B cell (primary cell): ENCODE measurements around the gene TMEM244. TPM values are rescaled to one million over a fixed set of nuclear protein-coding genes. Genes with fewer than 3 reads are reported as not detected.

Experiments used
- ATAC-seq: fragments of 200-7000 bp; cut with Tn5 transposase; one replicate; pipeline ENCODE4 v1.10.0; 2021; ENCODE audit warnings: low read depth, mild to moderate bottlenecking, moderate number of reproducible peaks, moderate library complexity
- CTCF ChIA-PET: fragments of 350-600 bp; sonication (Branson Sonifier 250); formaldehyde crosslinking; loops from one replicate; lab custom pipeline; 2021; ENCODE audit warnings: antibody characterized with exemption, inconsistent platforms; lab: Charles Lee
- POLR2A ChIA-PET: fragments of 350-600 bp; sonication (Branson Sonifier 250); formaldehyde crosslinking; loops from one replicate; lab custom pipeline; 2021; ENCODE audit warnings: antibody characterized with exemption; lab: Charles Lee
- DNase-seq: peaks from one replicate; pipeline ENCODE4 v3.0.0; 2013
- H2AFZ ChIP-seq: 2 replicates; pipeline ENCODE4 v1.6.1; 2012; ENCODE audit warnings: mild to moderate bottlenecking, low read depth, low read length; ENCODE audit not compliant: insufficient read depth, poor library complexity, severe bottlenecking
- H3K27ac ChIP-seq, 2 donors: 1 replicate in 1 of 2; 2 replicates in 1 of 2; pipeline ENCODE4 v1.5.1; 2012 to 2013; ENCODE audit warnings: low read length in 2 of 2, mild to moderate bottlenecking in 2 of 2, moderate library complexity in 1 of 2
- H3K27me3 ChIP-seq, 4 experiments: fragments of 200-600 bp in 1 of 4; sonication (generic) in 1 of 4; replicated peaks in 1 of 4; 1 replicate in 2 of 4; 2 replicates in 2 of 4; pipeline versions ENCODE4 v1.6.1 to v1.7.0; 2013 to 2016; ENCODE audit warnings: low read length in 3 of 4, mild to moderate bottlenecking in 2 of 4, mixed read lengths in 1 of 4, moderate library complexity in 1 of 4; ENCODE audit not compliant: insufficient read depth in 4 of 4, control insufficient read depth in 3 of 4; ENCODE audit errors: control extremely low read depth in 1 of 4
- H3K36me3 ChIP-seq, 2 experiments: replicated peaks in 1 of 2; 1 replicate in 1 of 2; 2 replicates in 1 of 2; pipeline versions ENCODE4 v1.6.1 to v1.7.1; 2013; ENCODE audit warnings: low read length in 1 of 2; ENCODE audit not compliant: insufficient read depth in 2 of 2, control insufficient read depth in 1 of 2; ENCODE audit errors: control extremely low read depth in 1 of 2, extremely low read depth in 1 of 2
- H3K4me1 ChIP-seq, 2 donors: fragments of 200-600 bp in 1 of 2; sonication (generic) in 1 of 2; 1 replicate in 1 of 2; 2 replicates in 1 of 2; pipeline versions ENCODE4 v1.5.1 to v1.6.1; 2013 to 2017; ENCODE audit warnings: low read length in 2 of 2; ENCODE audit not compliant: control insufficient read depth in 2 of 2, insufficient read depth in 2 of 2
- H3K4me2 ChIP-seq: replicated peaks from 2 replicates; pipeline ENCODE3; 2012; ENCODE audit warnings: mild to moderate bottlenecking, low read depth, low read length; ENCODE audit not compliant: poor library complexity, severe bottlenecking
- H3K4me3 ChIP-seq, 5 experiments: fragments of 200-600 bp in 1 of 5; sonication (generic) in 1 of 5; 1 replicate in 3 of 5; 2 replicates in 2 of 5; pipeline versions ENCODE4 v1.5.1 to v1.7.0; 2011 to 2016; ENCODE audit warnings: low read length in 4 of 5, mild to moderate bottlenecking in 4 of 5, low read depth in 2 of 5, control low read depth in 1 of 5, moderate library complexity in 1 of 5; ENCODE audit not compliant: insufficient read depth in 1 of 5; ENCODE audit errors: control extremely low read depth in 1 of 5, extremely low read depth in 1 of 5
- H3K79me2 ChIP-seq: fragments of 200-600 bp; sonication (generic); one replicate; pipeline ENCODE4 v1.6.0; 2016; ENCODE audit warnings: low read length; ENCODE audit not compliant: control insufficient read depth, insufficient read depth
- H3K9ac ChIP-seq: fragments of 200-600 bp; sonication (generic); 2 replicates; pipeline ENCODE4 v1.6.1; 2017; ENCODE audit warnings: mild to moderate bottlenecking, low read length, moderate library complexity
- H3K9me3 ChIP-seq, 3 donors: one replicate each; pipeline versions ENCODE4 v1.6.1 to v1.7.1; 2013; ENCODE audit warnings: low read length in 2 of 3; ENCODE audit not compliant: control insufficient read depth in 2 of 3, insufficient read depth in 1 of 3; ENCODE audit errors: control extremely low read depth in 1 of 3
- H4K20me1 ChIP-seq: 2 replicates; pipeline ENCODE4 v1.6.0; 2012; ENCODE audit warnings: mild to moderate bottlenecking, low read length; ENCODE audit not compliant: insufficient read depth, control insufficient read depth, poor library complexity, severe bottlenecking
- H3K27ac Mint-ChIP-seq: one replicate; pipeline ENCODE4 v1.8.0; 2021; ENCODE audit warnings: mixed read lengths
- H3K27me3 Mint-ChIP-seq: one replicate; pipeline ENCODE4 v1.8.0; 2021; ENCODE audit warnings: mixed read lengths
- H3K4me1 Mint-ChIP-seq: one replicate; pipeline ENCODE4 v1.8.0; 2021; ENCODE audit warnings: mixed read lengths
- H3K4me3 Mint-ChIP-seq: one replicate; pipeline ENCODE4 v1.8.0; 2021; ENCODE audit warnings: mixed read lengths
- H3K9me3 Mint-ChIP-seq: one replicate; pipeline ENCODE4 v1.8.0; 2022; ENCODE audit warnings: mixed read lengths; ENCODE audit not compliant: insufficient read depth
- EZH2 ChIP-seq: IDR thresholded peaks from 2 replicates; pipeline ENCODE4 v1.6.1; 2012; ENCODE audit warnings: borderline replicate concordance, low read depth, mild to moderate bottlenecking, moderate library complexity, low read length; ENCODE audit not compliant: insufficient read depth, poor library complexity, severe bottlenecking
- WGBS: methylation state at CpG from one replicate; pipeline ENCODE4 v1.1.5; 2013; ENCODE audit warnings: missing lambda C conversion rate; ENCODE audit not compliant: insufficient coverage; 5-methylcytosine and 5-hydroxymethylcytosine counted together
- intact Hi-C: fragments of 100-400 bp; cut with micrococcal nuclease; formaldehyde crosslinking; loops from one replicate; pipeline ENCODE4 v1.10.0; 2022
- polyA plus RNA-seq: library from polyadenylated mRNA; depleted of rRNA; stranded (reverse); fragments of >200 nt; gene quantifications from 2 replicates; pipeline ENCODE4 v1.2.3, GENCODE V29; 2012
- total RNA-seq, 2 donors: library from RNA; stranded (reverse); fragments of 120-200 nt in 1 of 2; gene quantifications; 1 replicate in 1 of 2; 2 replicates in 1 of 2; pipeline versions ENCODE4 v1.2.3 to v1.2.4, GENCODE V29; 2013 to 2022
- TF ChIP-seq, protein P1 (sequence below): fragments of 200-600 bp; IDR thresholded peaks from one replicate; pipeline ENCODE4 v1.8.0; 2022; ENCODE audit warnings: antibody characterized with exemption, mild to moderate bottlenecking

Gene TMEM244
- total and polyA plus RNA-seq, 2 donors (not counting 1 experiment from before 2014, with no cell fraction given): not detected

DNA sequence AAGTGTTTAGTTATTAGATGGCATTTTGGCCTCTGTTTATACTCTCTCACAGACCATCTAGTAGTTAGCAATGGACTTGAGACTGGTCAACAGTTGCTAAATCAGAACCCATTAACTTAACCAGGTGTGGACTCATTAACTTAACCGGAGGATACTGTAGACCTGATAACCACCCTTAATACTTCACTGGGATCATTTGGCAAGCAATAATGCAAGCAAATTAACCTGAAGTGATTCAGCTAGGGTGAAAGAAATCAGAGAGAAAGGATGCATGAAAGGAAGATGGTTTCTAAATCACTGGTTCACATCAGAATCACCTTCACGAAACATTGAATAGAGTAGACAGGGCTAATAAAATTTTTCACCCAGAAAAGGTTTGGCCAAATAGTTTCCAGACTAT lies 73.3 kb downstream of the TMEM244 start:
- TF ChIP-seq, protein P1, sequence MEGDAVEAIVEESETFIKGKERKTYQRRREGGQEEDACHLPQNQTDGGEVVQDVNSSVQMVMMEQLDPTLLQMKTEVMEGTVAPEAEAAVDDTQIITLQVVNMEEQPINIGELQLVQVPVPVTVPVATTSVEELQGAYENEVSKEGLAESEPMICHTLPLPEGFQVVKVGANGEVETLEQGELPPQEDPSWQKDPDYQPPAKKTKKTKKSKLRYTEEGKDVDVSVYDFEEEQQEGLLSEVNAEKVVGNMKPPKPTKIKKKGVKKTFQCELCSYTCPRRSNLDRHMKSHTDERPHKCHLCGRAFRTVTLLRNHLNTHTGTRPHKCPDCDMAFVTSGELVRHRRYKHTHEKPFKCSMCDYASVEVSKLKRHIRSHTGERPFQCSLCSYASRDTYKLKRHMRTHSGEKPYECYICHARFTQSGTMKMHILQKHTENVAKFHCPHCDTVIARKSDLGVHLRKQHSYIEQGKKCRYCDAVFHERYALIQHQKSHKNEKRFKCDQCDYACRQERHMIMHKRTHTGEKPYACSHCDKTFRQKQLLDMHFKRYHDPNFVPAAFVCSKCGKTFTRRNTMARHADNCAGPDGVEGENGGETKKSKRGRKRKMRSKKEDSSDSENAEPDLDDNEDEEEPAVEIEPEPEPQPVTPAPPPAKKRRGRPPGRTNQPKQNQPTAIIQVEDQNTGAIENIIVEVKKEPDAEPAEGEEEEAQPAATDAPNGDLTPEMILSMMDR: no peak
- TF ChIP-seq EZH2: no peak
- ATAC-seq (no peak), DNase-seq (no peak)
- Histone ChIP-seq H3K4me2 (no peak overlapping the region), H3K9me3 (no peaks in the 10 kb centered on the region), H3K4me3 (no peak overlapping the region), H3K27me3 (peaks cover 0 to 4% (median 0%) of the 10 kb centered on the region in 4 experiments), H3K4me1 (no peaks in the 10 kb centered on the region), H4K20me1 (no peaks in the 10 kb centered on the region), H3K79me2 (no peaks in the 10 kb centered on the region), H2AFZ (no peak overlapping the region), H3K9ac (no peak overlapping the region), H3K36me3 (no peaks in the 10 kb centered on the region), H3K27ac (no peak overlapping the region)
- no peak overlapping the region for H3K27ac Mint-ChIP-seq
- POLR2A ChIA-PET: no interaction called here
- intact Hi-C loops: no loop called here
- no peaks in the 10 kb centered on the region for H3K9me3 Mint-ChIP-seq
- WGBS: no CpG with 5 or more reads among the region's 2 CpGs
- H3K4me3 Mint-ChIP-seq: no peak overlapping the region
- no peaks in the 10 kb centered on the region for H3K4me1 Mint-ChIP-seq
- H3K27me3 Mint-ChIP-seq: peaks cover 4% of the 10 kb centered on the region
- CTCF ChIA-PET: interaction anchor here (0.6 kb wide), 1 partner anchor 71 kb away, joined by 3 read pairs; no protein-coding TSS in a partner anchor

DNA sequence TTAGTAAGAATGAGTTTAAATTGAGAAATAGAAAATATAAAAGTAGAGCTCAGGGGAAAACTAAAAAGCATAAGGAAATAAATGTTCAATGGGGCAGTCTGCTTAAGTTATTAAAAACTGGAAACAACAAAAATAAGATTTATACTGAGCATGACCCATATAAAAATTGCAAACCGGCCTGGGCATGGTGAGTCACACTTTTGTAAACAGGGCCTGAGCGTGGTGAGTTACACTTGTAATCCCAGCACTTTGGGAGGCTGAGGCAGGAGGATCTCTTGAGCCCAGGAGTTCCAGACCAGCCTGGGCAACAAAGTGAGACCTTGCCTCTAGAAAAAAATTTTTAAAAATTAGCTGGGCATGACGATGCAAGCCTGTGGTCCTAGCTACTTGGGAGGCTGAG lies 74.6 kb downstream of the TMEM244 start:
- no peak overlapping the region for H3K4me3 Mint-ChIP-seq
- no peak overlapping the region for H3K4me3 ChIP-seq
- WGBS: 94% methylated on average over 3 of the region's 3 CpGs
- no peak overlapping the region for H3K9ac ChIP-seq
- no peak overlapping the region for H3K4me2 ChIP-seq
- no peaks in the 10 kb centered on the region for H3K79me2 ChIP-seq
- ATAC-seq (no peak), DNase-seq (no peak)
- H3K27me3 Mint-ChIP-seq: peaks cover 8% of the 10 kb centered on the region
- no peaks in the 10 kb centered on the region for H3K36me3 ChIP-seq
- H3K27ac ChIP-seq: no peak overlapping the region
- no peak overlapping the region for H3K27ac Mint-ChIP-seq
- H3K4me1 Mint-ChIP-seq: no peaks in the 10 kb centered on the region
- H2AFZ ChIP-seq: no peak overlapping the region
- TF ChIP-seq EZH2: no peak
- ChIA-PET CTCF (no interaction called here), POLR2A (no interaction called here)
- no peaks in the 10 kb centered on the region for H3K9me3 Mint-ChIP-seq
- no peaks in the 10 kb centered on the region for H3K9me3 ChIP-seq
- intact Hi-C loops: no loop called here
- H3K4me1 ChIP-seq: no peaks in the 10 kb centered on the region
- H4K20me1 ChIP-seq: no peaks in the 10 kb centered on the region
- H3K27me3 ChIP-seq: peaks cover 0 to 4% (median 0%) of the 10 kb centered on the region in 4 experiments
